Esophagus squamous epithelium (tissue), 5 donors: ENCODE results near the gene SYNE3. TPM values are rescaled to one million over a fixed set of nuclear protein-coding genes. Genes with fewer than 3 reads are reported as not detected.
A peak's percentile ranks its signal among the peaks of the same experiment; 100 is the strongest.
"Not testable (repeated sequence)": the region's sequence is repeated elsewhere in the genome, so short reads cannot be mapped to it uniquely, and the experiment has no call there.

Experiments used
- DNase-seq: peaks from one replicate; lab custom pipeline; 2025; lab: John Stamatoyannopoulos, UW
- H3K27ac ChIP-seq, 4 donors: fragments of 200-600 bp; sonication (generic); one replicate each; pipeline ENCODE4 v1.5.1; 2016 to 2019; ENCODE audit warnings: mild to moderate bottlenecking in 1 of 4
- H3K27me3 ChIP-seq, 4 donors: fragments of 200-600 bp; sonication (generic); 1 replicate in 3 of 4; 2 replicates in 1 of 4; pipeline versions ENCODE4 v1.5.1 to v1.6.0; 2017 to 2021; ENCODE audit warnings: antibody characterized with exemption in 1 of 4
- H3K36me3 ChIP-seq, 3 donors: fragments of 200-600 bp; sonication (generic); one replicate each; pipeline ENCODE4 v1.5.1; 2016 to 2019
- H3K4me1 ChIP-seq, 3 donors: fragments of 200-600 bp; sonication (generic); one replicate each; pipeline ENCODE4 v1.5.1; 2017 to 2019
- H3K4me3 ChIP-seq, 4 donors: fragments of 200-600 bp; sonication (generic); 1 replicate in 3 of 4; 2 replicates in 1 of 4; pipeline ENCODE4 v1.5.1; 2016 to 2019; ENCODE audit warnings: mild to moderate bottlenecking in 2 of 4, moderate library complexity in 1 of 4
- H3K9me3 ChIP-seq, 3 donors: fragments of 200-600 bp; sonication (generic); one replicate each; pipeline ENCODE4 v1.5.1; 2016 to 2019
- CTCF ChIP-seq, 6 experiments: fragments of 450-650 bp in 4 of 6; fragments of 200-600 bp in 2 of 6; sonication (generic) in 2 of 6; IDR thresholded peaks; one replicate each; pipeline ENCODE4 v1.5.1; 2016 to 2019; ENCODE audit warnings: antibody characterized with exemption in 6 of 6, mild to moderate bottlenecking in 4 of 6, moderate library complexity in 4 of 6
- POLR2A ChIP-seq, 4 donors: fragments of 450-650 bp; IDR thresholded peaks; one replicate each; pipeline ENCODE4 v1.6.1; 2017; ENCODE audit warnings: antibody characterized with exemption in 4 of 4, mild to moderate bottlenecking in 4 of 4, moderate library complexity in 3 of 4
- WGBS, 2 donors: methylation state at CpG; one replicate each; pipeline ENCODE4 v1.1.5; 2018; 5-methylcytosine and 5-hydroxymethylcytosine counted together
- intact Hi-C: fragments of 100-400 bp; cut with DNase I; formaldehyde crosslinking; loops from one replicate; pipeline ENCODE4 v1.15.0; 2022
- total RNA-seq, 4 donors: library from RNA; depleted of rRNA; stranded (reverse); fragments of >200 nt; gene quantifications; one replicate each; pipeline ENCODE4 v1.1.0, GENCODE V29; 2016
- donor health status: DM: yes; HTN: yes; CAD: no.

Gene SYNE3
- total RNA-seq, 4 donors from 2014 or later, result 1.5 to 11.6 (median 5.5) TPM

- intact Hi-C loops, result no loop called here
- Histone ChIP-seq H3K27me3 (peaks cover 0 to 37% (median 0%) of the 10 kb centered on the region in 4 donors), H3K27ac (peak overlapping the region; percentile 75 to 93 (median 86)), H3K4me1 (peaks cover 43 to 92% (median 61%) of the 10 kb centered on the region in 3 donors), H3K9me3 (no peaks in the 10 kb centered on the region), H3K4me3 (peak overlapping the region in 3 of 4 donors; percentile 58 to 85 (median 77)), H3K36me3 (no peaks in the 10 kb centered on the region)
- no peak for DNase-seq
- TF ChIP-seq POLR2A (IDR thresholded peaks at IDR 0.05) (no peak), CTCF (IDR thresholded peaks at IDR 0.05) (no peak)
- WGBS, 2 donors, result 27 to 71% methylated on average over 3 to 13 of the region's 18 CpGs
Observed at GRCh38 chr14:95514131-95515079, 2.0 kb downstream of the SYNE3 start.

GRCh38 chr14:95513291-95513690, 3.2 kb downstream of the SYNE3 start:
- Histone ChIP-seq H3K9me3 (no peaks in the 10 kb centered on the region), H3K4me1 (peaks cover 38 to 92% (median 51%) of the 10 kb centered on the region in 3 donors), H3K27me3 (peaks cover 0 to 49% (median 0%) of the 10 kb centered on the region in 4 donors), H3K36me3 (no peaks in the 10 kb centered on the region), H3K4me3 (no peak overlapping the region), H3K27ac (no peak overlapping the region)
- TF ChIP-seq CTCF (IDR thresholded peaks at IDR 0.05) (no peak), POLR2A (IDR thresholded peaks at IDR 0.05) (no peak)
- 56 to 66% methylated on average over 6 of the region's 6 CpGs for WGBS, 2 donors
- DNase-seq, result no peak
- intact Hi-C loops, result no loop called here

- intact Hi-C loops, result no loop called here
- Histone ChIP-seq H3K9me3 (no peaks in the 10 kb centered on the region), H3K4me1 (peaks cover 38 to 92% (median 55%) of the 10 kb centered on the region in 3 donors), H3K27ac (no peak overlapping the region), H3K36me3 (no peaks in the 10 kb centered on the region), H3K4me3 (no peak overlapping the region), H3K27me3 (peaks cover 0 to 45% (median 0%) of the 10 kb centered on the region in 4 donors)
- no peak for DNase-seq
- 83 to 88% methylated on average over 5 of the region's 5 CpGs for WGBS, 2 donors
- TF ChIP-seq POLR2A (IDR thresholded peaks at IDR 0.05) (no peak), CTCF (IDR thresholded peaks at IDR 0.05) (no peak)
Observed at GRCh38 chr14:95511687-95512086, 4.8 kb downstream of the SYNE3 start.

- H3K27me3 ChIP-seq, result peaks cover 0 to 40% (median 0%) of the 10 kb centered on the region in 4 donors
- no peaks in the 10 kb centered on the region for H3K36me3 ChIP-seq
- TF ChIP-seq POLR2A (IDR thresholded peaks at IDR 0.05) (no peak), CTCF (IDR thresholded peaks at IDR 0.05) (no peak)
- intact Hi-C loops, result no loop called here
- no peak overlapping the region for H3K27ac ChIP-seq
- 86 to 96% methylated on average over 5 of the region's 5 CpGs for WGBS, 2 donors
- DNase-seq, result no peak
- no peaks in the 10 kb centered on the region for H3K9me3 ChIP-seq
- no peak overlapping the region for H3K4me3 ChIP-seq
- H3K4me1 ChIP-seq, result peaks cover 31 to 90% (median 55%) of the 10 kb centered on the region in 3 donors
Observed at GRCh38 chr14:95510804-95511203, 5.6 kb downstream of the SYNE3 start.

GRCh38 chr14:95510344-95510743, 6.1 kb downstream of the SYNE3 start:
- H3K9me3 ChIP-seq, H3K36me3 ChIP-seq, H3K27ac ChIP-seq, H3K4me3 ChIP-seq, intact Hi-C loops, DNase-seq: not testable (repeated sequence)
- 94 to 97% methylated on average over 8 to 9 of the region's 9 CpGs for WGBS, 2 donors
- peaks cover 27 to 86% (median 50%) of the 10 kb centered on the region in 3 donors for H3K4me1 ChIP-seq
- peaks cover 0 to 35% (median 0%) of the 10 kb centered on the region in 4 donors for H3K27me3 ChIP-seq
